Suprapubic skin (tissue), 4 donors: ENCODE results near the gene FPR1. TPM values are rescaled to one million over a fixed set of nuclear protein-coding genes. Genes with fewer than 3 reads are reported as not detected.

Experiments
- DNase-seq, 2 donors: peaks; one replicate each; pipeline ENCODE4 v3.0.0-alpha.2; 2019; ENCODE audit warnings: low spot score in 2 of 2
- H3K27ac ChIP-seq: fragments of 200-600 bp; sonication (generic); one replicate; pipeline ENCODE4 v1.5.1; 2019
- H3K27me3 ChIP-seq: fragments of 200-600 bp; sonication (generic); one replicate; pipeline ENCODE4 v1.5.1; 2019
- H3K36me3 ChIP-seq: fragments of 200-600 bp; sonication (generic); one replicate; pipeline ENCODE4 v1.5.1; 2019
- H3K4me1 ChIP-seq: fragments of 200-600 bp; sonication (generic); one replicate; pipeline ENCODE4 v1.5.1; 2019
- H3K4me3 ChIP-seq: fragments of 200-600 bp; sonication (generic); one replicate; pipeline ENCODE4 v1.5.1; 2019; ENCODE audit warnings: mild to moderate bottlenecking
- H3K9me3 ChIP-seq: fragments of 200-600 bp; sonication (generic); one replicate; pipeline ENCODE4 v1.5.1; 2019
- EP300 ChIP-seq: sonication (generic); formaldehyde crosslinking; IDR thresholded peaks from one replicate; pipeline ENCODE4 v1.6.1; 2017; ENCODE audit warnings: antibody characterized with exemption
- POLR2A ChIP-seq, 2 donors: fragments of 450-650 bp; IDR thresholded peaks; one replicate each; pipeline ENCODE4 v1.6.1; 2017; ENCODE audit warnings: antibody characterized with exemption in 2 of 2, mild to moderate bottlenecking in 2 of 2, moderate library complexity in 2 of 2
- POLR2AphosphoS5 ChIP-seq, 3 donors: sonication (generic); formaldehyde crosslinking; IDR thresholded peaks; one replicate each; pipeline ENCODE4 v1.6.1; 2017; ENCODE audit warnings: antibody characterized with exemption in 3 of 3
- WGBS: methylation state at CpG from one replicate; pipeline ENCODE4 v1.1.5; 2018; 5-methylcytosine and 5-hydroxymethylcytosine counted together
- total RNA-seq, 4 donors: library from RNA; depleted of rRNA; stranded (reverse); fragments of >200 nt; gene quantifications; one replicate each; pipeline ENCODE4 v1.1.0, GENCODE V29; 2016
- TF ChIP-seq, protein P1 (sequence below), 2 donors: fragments of 200-600 bp in 1 of 2; fragments of 450-650 bp in 1 of 2; sonication (generic) in 1 of 2; IDR thresholded peaks; one replicate each; pipeline ENCODE4 v1.5.1; 2016 to 2019; ENCODE audit warnings: antibody characterized with exemption in 2 of 2, mild to moderate bottlenecking in 1 of 2, moderate library complexity in 1 of 2

The FPR1 gene
- total RNA-seq, 4 donors from 2014 or later = 0.60 to 1.7 (median 1.0) TPM

GRCh38 chr19:51716925-51717324 lies 34.8 kb downstream of the FPR1 start:
- peaks cover 41% of the 10 kb centered on the region for H3K27me3 ChIP-seq
- no peak for TF ChIP-seq EP300
- no peak for TF ChIP-seq POLR2AphosphoS5 (IDR thresholded peaks at IDR 0.05)
- no peak for TF ChIP-seq POLR2A (IDR thresholded peaks at IDR 0.05)
- TF ChIP-seq, protein P1, sequence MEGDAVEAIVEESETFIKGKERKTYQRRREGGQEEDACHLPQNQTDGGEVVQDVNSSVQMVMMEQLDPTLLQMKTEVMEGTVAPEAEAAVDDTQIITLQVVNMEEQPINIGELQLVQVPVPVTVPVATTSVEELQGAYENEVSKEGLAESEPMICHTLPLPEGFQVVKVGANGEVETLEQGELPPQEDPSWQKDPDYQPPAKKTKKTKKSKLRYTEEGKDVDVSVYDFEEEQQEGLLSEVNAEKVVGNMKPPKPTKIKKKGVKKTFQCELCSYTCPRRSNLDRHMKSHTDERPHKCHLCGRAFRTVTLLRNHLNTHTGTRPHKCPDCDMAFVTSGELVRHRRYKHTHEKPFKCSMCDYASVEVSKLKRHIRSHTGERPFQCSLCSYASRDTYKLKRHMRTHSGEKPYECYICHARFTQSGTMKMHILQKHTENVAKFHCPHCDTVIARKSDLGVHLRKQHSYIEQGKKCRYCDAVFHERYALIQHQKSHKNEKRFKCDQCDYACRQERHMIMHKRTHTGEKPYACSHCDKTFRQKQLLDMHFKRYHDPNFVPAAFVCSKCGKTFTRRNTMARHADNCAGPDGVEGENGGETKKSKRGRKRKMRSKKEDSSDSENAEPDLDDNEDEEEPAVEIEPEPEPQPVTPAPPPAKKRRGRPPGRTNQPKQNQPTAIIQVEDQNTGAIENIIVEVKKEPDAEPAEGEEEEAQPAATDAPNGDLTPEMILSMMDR (IDR thresholded peaks at IDR 0.05) = no peak

GRCh38 chr19:51715850-51716249 lies 35.8 kb downstream of the FPR1 start:
- Histone ChIP-seq H3K27ac (no peak overlapping the region), H3K9me3 (no peaks in the 10 kb centered on the region), H3K36me3 (no peaks in the 10 kb centered on the region), H3K4me1 (peaks cover 10% of the 10 kb centered on the region), H3K4me3 (no peak overlapping the region), H3K27me3 (peaks cover 32% of the 10 kb centered on the region)
- DNase-seq = no peak
- TF ChIP-seq POLR2A (IDR thresholded peaks at IDR 0.05) (no peak), EP300 (no peak), POLR2AphosphoS5 (IDR thresholded peaks at IDR 0.05) (no peak)
- TF ChIP-seq, protein P1 (IDR thresholded peaks at IDR 0.05) = no peak
- WGBS = 93% methylated on average over 3 of the region's 3 CpGs

More at GRCh38 chr19:51716925-51717324, 34.8 kb downstream of the FPR1 start:
- H3K4me3 ChIP-seq = no peak overlapping the region
- WGBS = 95% methylated on average over 11 of the region's 11 CpGs
- no peak overlapping the region for H3K27ac ChIP-seq
- no peaks in the 10 kb centered on the region for H3K9me3 ChIP-seq
- no peaks in the 10 kb centered on the region for H3K36me3 ChIP-seq
- H3K4me1 ChIP-seq = peaks cover 12% of the 10 kb centered on the region
- no peak for DNase-seq

DNA sequence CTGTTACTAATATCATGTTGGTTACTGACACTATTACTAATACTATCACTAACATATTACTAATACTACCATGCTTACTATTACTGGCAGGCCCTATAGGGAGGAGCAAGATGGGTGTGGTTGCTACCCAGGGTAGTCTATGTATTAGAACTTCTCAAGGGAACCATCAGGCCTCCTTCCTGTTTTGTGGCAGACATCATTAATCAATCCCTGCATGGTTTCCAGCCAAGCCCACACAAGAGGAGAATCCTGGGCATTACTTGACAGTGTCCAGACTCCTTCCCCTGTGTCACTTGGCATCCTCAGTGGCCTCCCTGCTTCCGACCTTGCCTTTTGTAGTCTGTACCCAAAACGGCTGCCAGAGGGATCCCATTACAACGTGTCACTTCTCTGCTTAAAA lies 36.8 kb downstream of the FPR1 start:
- TF ChIP-seq POLR2A (IDR thresholded peaks at IDR 0.05) (no peak), POLR2AphosphoS5 (IDR thresholded peaks at IDR 0.05) (no peak), EP300 (no peak)
- TF ChIP-seq, protein P1 (IDR thresholded peaks at IDR 0.05) = no peak
- Histone ChIP-seq H3K9me3 (no peaks in the 10 kb centered on the region), H3K4me3 (no peak overlapping the region), H3K27me3 (peaks cover 27% of the 10 kb centered on the region), H3K27ac (no peak overlapping the region), H3K4me1 (peaks cover 6% of the 10 kb centered on the region), H3K36me3 (no peaks in the 10 kb centered on the region)
- DNase-seq = no peak
- 71% methylated on average over 3 of the region's 3 CpGs for WGBS

DNA sequence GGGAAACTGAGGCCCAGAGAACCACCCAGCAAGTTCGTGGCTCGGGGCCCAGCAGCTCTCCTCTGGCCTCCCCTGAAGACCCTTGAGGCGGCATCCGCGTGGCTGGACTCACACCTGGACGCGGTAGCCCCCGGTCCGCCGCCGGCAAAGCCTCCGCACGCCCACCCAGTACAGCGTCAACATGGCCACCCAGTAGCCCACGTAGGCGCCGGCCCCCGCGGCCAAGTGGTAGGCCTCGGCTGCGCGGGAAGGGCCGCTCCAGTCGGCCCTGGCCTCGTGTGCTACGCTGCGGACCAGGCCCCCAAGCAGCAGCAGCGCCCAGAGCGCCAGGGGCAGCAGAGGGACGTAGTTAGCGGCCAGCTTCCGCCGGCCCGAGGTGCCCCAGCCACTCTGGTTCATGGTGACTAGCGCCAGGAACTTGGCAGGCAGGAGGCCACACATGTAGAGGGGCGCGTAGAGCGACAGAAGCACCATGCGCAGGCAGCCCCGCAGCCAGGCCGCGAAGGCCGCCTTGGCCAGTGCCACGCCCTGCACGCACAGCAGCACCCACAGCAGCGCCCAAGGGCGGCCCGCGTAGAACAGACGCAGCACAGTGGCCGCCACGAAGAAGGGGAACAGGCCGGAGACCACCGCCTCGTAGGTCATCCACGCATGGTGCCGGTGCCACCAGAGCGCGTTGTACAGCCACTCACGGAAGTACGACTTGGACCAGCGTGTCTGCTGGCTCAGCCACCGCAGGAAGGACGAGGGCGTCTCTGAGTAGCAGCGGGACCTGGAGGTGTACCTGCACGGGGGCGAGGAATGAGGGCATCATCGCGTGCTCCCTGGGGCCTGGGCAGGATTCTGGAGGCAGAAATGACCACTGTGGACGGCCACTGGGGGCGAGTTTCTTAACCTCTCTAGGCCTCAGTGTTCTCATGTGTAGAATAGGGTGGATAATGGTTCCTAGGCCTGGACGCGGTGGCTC lies 38.1 kb downstream of the FPR1 start:
- H3K4me3 ChIP-seq = no peak overlapping the region
- no peak overlapping the region for H3K27ac ChIP-seq
- H3K27me3 ChIP-seq = peaks cover 16% of the 10 kb centered on the region
- no peaks in the 10 kb centered on the region for H3K36me3 ChIP-seq
- no peak for TF ChIP-seq POLR2AphosphoS5 (IDR thresholded peaks at IDR 0.05)
- no peaks in the 10 kb centered on the region for H3K9me3 ChIP-seq
- no peak for DNase-seq
- WGBS = 92% methylated on average over 35 of the region's 74 CpGs
- peaks cover 3% of the 10 kb centered on the region for H3K4me1 ChIP-seq

DNA sequence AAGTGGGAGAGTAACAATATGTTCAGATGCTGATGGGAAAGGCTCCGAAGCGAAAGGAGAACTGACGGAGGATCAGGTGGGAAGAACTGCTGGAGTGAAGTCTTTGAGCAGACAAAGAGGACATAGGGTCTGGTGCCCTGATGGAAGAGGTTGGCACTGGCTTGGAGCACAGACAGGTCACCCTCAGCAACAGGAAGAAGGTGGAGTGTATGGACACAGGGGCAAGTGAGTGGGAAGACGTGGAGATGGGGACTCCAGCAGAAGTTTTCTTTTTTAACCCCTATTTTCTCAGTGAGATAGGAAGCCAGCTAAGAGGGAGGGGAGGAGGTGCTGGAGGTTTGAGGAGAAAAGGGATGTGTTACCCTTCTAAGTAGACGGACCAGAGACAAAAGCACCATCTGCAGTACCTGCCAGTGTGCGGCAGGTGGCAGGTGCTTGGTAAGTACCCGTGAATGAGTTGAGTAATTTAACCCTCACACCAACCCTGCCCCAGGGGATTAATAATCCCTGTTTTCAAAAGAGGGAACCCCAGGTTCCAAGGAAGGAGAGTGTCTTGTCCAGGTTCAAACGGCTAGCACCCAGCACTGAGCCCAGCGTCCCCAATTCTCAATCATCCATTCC lies 39.1 kb downstream of the FPR1 start:
- Histone ChIP-seq H3K4me1 (peaks cover 4% of the 10 kb centered on the region), H3K27me3 (peaks cover 7% of the 10 kb centered on the region), H3K4me3 (no peak overlapping the region), H3K36me3 (no peaks in the 10 kb centered on the region), H3K9me3 (no peaks in the 10 kb centered on the region), H3K27ac (no peak overlapping the region)
- WGBS = 35% methylated on average over 9 of the region's 9 CpGs
- TF ChIP-seq POLR2AphosphoS5 (IDR thresholded peaks at IDR 0.05) (no peak), POLR2A (IDR thresholded peaks at IDR 0.05) (no peak), EP300 (no peak)
- TF ChIP-seq, protein P1 (IDR thresholded peaks at IDR 0.05) = peak in 1 of 2 donors; percentile 61
- DNase-seq = no peak
